A673 (cell line): ENCODE data around the gene SPAG16.

Source experiments
- CTCF ChIP-seq: fragments of 300-800, 200-600 bp; sonication (generic); conservative IDR thresholded peaks from 2 replicates; pipeline ENCODE4 v1.5.1; 2017; ENCODE audit warnings: low read depth, mild to moderate bottlenecking, antibody characterized with exemption, low read length, moderate library complexity, mixed read lengths
- EZH2 ChIP-seq: fragments of 200-600 bp; sonication (generic); IDR thresholded peaks from 2 replicates; pipeline ENCODE4 v1.6.1; 2017; ENCODE audit warnings: borderline replicate concordance, low read depth, mild to moderate bottlenecking, mixed read lengths, antibody characterized with exemption, low read length; ENCODE audit not compliant: poor library complexity, severe bottlenecking

- TF ChIP-seq CTCF (no peak), EZH2 (no peak)
Observed at GRCh38 chr2:214220251-214220650, 936.0 kb downstream of the SPAG16 start.
